Kidney (tissue), 14 donors: ENCODE results near the gene PKHD1. TPM values are rescaled to one million over a fixed set of nuclear protein-coding genes. Genes with fewer than 3 reads are reported as not detected.

ENCODE experiments used
- DNase-seq, 5 donors: peaks; one replicate each; pipeline ENCODE4 v3.0.0-alpha.2; 2013 to 2020
- FAIRE-seq: peaks from 2 replicates; lab custom pipeline; 2012; peaks lifted over from hg19 to GRCh38; lab: Jason Lieb, UNC
- H3K27ac ChIP-seq, 2 donors: one replicate each; pipeline ENCODE4 v1.7.0; 2013; ENCODE audit warnings: low read depth in 2 of 2, low read length in 2 of 2, inconsistent platforms in 1 of 2
- H3K27me3 ChIP-seq: one replicate; pipeline ENCODE4 v1.7.1; 2013; ENCODE audit warnings: low read length, inconsistent platforms; ENCODE audit not compliant: control insufficient read depth, insufficient read depth
- H3K36me3 ChIP-seq, 3 donors: one replicate each; pipeline versions ENCODE4 v1.7.0 to v1.7.1; 2013; ENCODE audit warnings: low read length in 3 of 3, control low read depth in 1 of 3, inconsistent platforms in 1 of 3; ENCODE audit not compliant: insufficient read depth in 3 of 3, control insufficient read depth in 2 of 3
- H3K4me1 ChIP-seq, 3 donors: one replicate each; pipeline versions ENCODE4 v1.7.0 to v1.7.1; 2013; ENCODE audit warnings: low read length in 3 of 3, inconsistent platforms in 1 of 3, low read depth in 1 of 3; ENCODE audit not compliant: control insufficient read depth in 2 of 3, insufficient read depth in 2 of 3
- H3K4me3 ChIP-seq, 3 donors: one replicate each; pipeline versions ENCODE4 v1.7.0 to v1.8.1; 2013; ENCODE audit warnings: low read length in 3 of 3, control low read depth in 1 of 3, inconsistent platforms in 1 of 3
- H3K9ac ChIP-seq, 3 donors: one replicate each; pipeline versions ENCODE4 v1.7.0 to v1.7.1; 2013; ENCODE audit warnings: low read length in 3 of 3, control low read depth in 1 of 3, inconsistent platforms in 1 of 3
- H3K9me3 ChIP-seq, 3 donors: one replicate each; pipeline versions ENCODE4 v1.7.0 to v1.7.1; 2013; ENCODE audit warnings: low read length in 3 of 3, control low read depth in 1 of 3, inconsistent platforms in 1 of 3; ENCODE audit not compliant: control insufficient read depth in 2 of 3, insufficient read depth in 1 of 3
- CTCF ChIP-seq: IDR thresholded peaks from 3 replicates; pipeline ENCODE4 v1.5.1; 2012; ENCODE audit warnings: mild to moderate bottlenecking, moderate library complexity, borderline replicate concordance; ENCODE audit not compliant: insufficient read depth; ENCODE audit errors: extremely low read depth
- intact Hi-C: fragments of 100-400 bp; cut with DNase I; formaldehyde crosslinking; loops from one replicate; pipeline ENCODE4 v1.11.1; 2022
- polyA plus RNA-seq: library from polyadenylated mRNA; stranded (reverse); fragments of 350-450 nt; fragmentation: Illumina TruSeq; extraction: RNeasy Lipid Tissue Mini Kit (QIAGEN cat#74804); gene quantifications from one replicate; pipeline ENCODE4 v1.2.3, GENCODE V29; 2014; ENCODE audit warnings: low read depth, low replicate concordance; ENCODE audit not compliant: insufficient read depth
- total RNA-seq: library from RNA; stranded (reverse); fragmentation: NEBNext Ultra II Directional; extraction: Animal tissue kit (Norgen Biotek cat#: 25700); gene quantifications from one replicate; pipeline ENCODE4 v1.2.1, GENCODE V29; 2021
- donor health status: control.
- donor health status: control.
- donor health status: control.
- donor health status: control.
- donor health status: control.
- donor health status: DM: yes; HTN: yes; CAD: no.
- donor health status: Normal renal cell carcinoma (clear cell type).

Gene PKHD1
- total and polyA plus RNA-seq, 2 donors from 2014 or later, result 6.0 to 77.5 TPM

GRCh38 chr6:51570168-51570921, 517.1 kb downstream of the PKHD1 start:
- intact Hi-C loops, result no loop called here
- TF ChIP-seq CTCF, result no peak

GRCh38 chr6:51569594-51569993, 517.8 kb downstream of the PKHD1 start:
- FAIRE-seq, result no peak
- Histone ChIP-seq H3K36me3 (no peaks in the 10 kb centered on the region), H3K9me3 (no peaks in the 10 kb centered on the region), H3K9ac (no peak overlapping the region), H3K27me3 (no peaks in the 10 kb centered on the region), H3K4me1 (no peaks in the 10 kb centered on the region), H3K4me3 (no peak overlapping the region), H3K27ac (no peak overlapping the region)
- intact Hi-C loops, result no loop called here
- TF ChIP-seq CTCF, result no peak
- DNase-seq, result no peak

More at GRCh38 chr6:51570168-51570921, 517.1 kb downstream of the PKHD1 start:
- no peaks in the 10 kb centered on the region for H3K27me3 ChIP-seq
- no peak overlapping the region for H3K4me3 ChIP-seq
- H3K4me1 ChIP-seq, result no peaks in the 10 kb centered on the region
- H3K36me3 ChIP-seq, result no peaks in the 10 kb centered on the region
- FAIRE-seq (no peak), DNase-seq (no peak)
- H3K9me3 ChIP-seq, result no peaks in the 10 kb centered on the region
- H3K27ac ChIP-seq, result no peak overlapping the region
- no peak overlapping the region for H3K9ac ChIP-seq

- DNase-seq (no peak), FAIRE-seq (no peak)
- no peaks in the 10 kb centered on the region for H3K4me1 ChIP-seq
- H3K4me3 ChIP-seq, result no peak overlapping the region
- intact Hi-C loops, result no loop called here
- no peak for TF ChIP-seq CTCF
- no peak overlapping the region for H3K27ac ChIP-seq
- H3K27me3 ChIP-seq, result no peaks in the 10 kb centered on the region
- H3K9ac ChIP-seq, result no peak overlapping the region
- H3K36me3 ChIP-seq, result no peaks in the 10 kb centered on the region
- H3K9me3 ChIP-seq, result no peaks in the 10 kb centered on the region
Observed at GRCh38 chr6:51568771-51569170, 518.6 kb downstream of the PKHD1 start.
